ENCODE measurements around the gene KIF19.
"Not testable (repeated sequence)": the region's sequence is repeated elsewhere in the genome, so short reads cannot be mapped to it uniquely, and the experiment has no call there.

KIF19 gene

GRCh38 chr17:74325743-74326379 is at the start of gene KIF19:
KIF19 (plus strand) TSS chr17:74326226; CDS start chr17:74326350, 124 bp downstream.
- FAIRE-seq (peak; percentile 90), DNase-seq (ENCODE audit: low spot score) (peak; percentile 88)

- FAIRE-seq (no peak), DNase-seq (ENCODE audit: low spot score) (no peak)
These were observed 49.5 kb upstream of the KIF19 start for GRCh38 chr17:74276541-74277009.

GRCh38 chr17:74277935-74278334 is 48.1 kb upstream of the KIF19 start:
- DNase-seq (ENCODE audit: low spot score) (no peak), FAIRE-seq (no peak)

GRCh38 chr17:74279617-74280016 is 46.4 kb upstream of the KIF19 start:
- not testable (repeated sequence) for FAIRE-seq

GRCh38 chr17:74280093-74280513 is 45.9 kb upstream of the KIF19 start:
- FAIRE-seq, result no peak
- DNase-seq (ENCODE audit: low spot score), result no peak

More at GRCh38 chr17:74279617-74280016, 46.4 kb upstream of the KIF19 start:
- DNase-seq (ENCODE audit: low spot score), result not testable (repeated sequence)

GRCh38 chr17:74281799-74282198 is 44.2 kb upstream of the KIF19 start:
- no peak for FAIRE-seq
- DNase-seq (ENCODE audit: low spot score), result no peak

GRCh38 chr17:74282274-74282586 is 43.8 kb upstream of the KIF19 start:
- not testable (repeated sequence) for FAIRE-seq; DNase-seq (ENCODE audit: low spot score)

GRCh38 chr17:74282587-74283370 is 43.2 kb upstream of the KIF19 start:
- peak; percentile 74 for DNase-seq (ENCODE audit: low spot score)

GRCh38 chr17:74283371-74283673 is 42.7 kb upstream of the KIF19 start:
- DNase-seq (ENCODE audit: low spot score) (no peak), FAIRE-seq (no peak)

More at GRCh38 chr17:74282587-74283370, 43.2 kb upstream of the KIF19 start:
- FAIRE-seq, result no peak

- FAIRE-seq, result no peak
- DNase-seq (ENCODE audit: low spot score), result no peak
These were observed 38.9 kb upstream of the KIF19 start for GRCh38 chr17:74287031-74287602.

- DNase-seq (ENCODE audit: low spot score), result no peak
- FAIRE-seq, result no peak
These were observed 37.2 kb upstream of the KIF19 start for GRCh38 chr17:74288785-74289184.

- FAIRE-seq (no peak), DNase-seq (ENCODE audit: low spot score) (no peak)
These were observed 36.3 kb upstream of the KIF19 start for GRCh38 chr17:74289688-74290087.

- DNase-seq (ENCODE audit: low spot score), result no peak
- FAIRE-seq, result no peak
These were observed 35.7 kb upstream of the KIF19 start for GRCh38 chr17:74290340-74290739.

GRCh38 chr17:74292495-74292894 is 33.5 kb upstream of the KIF19 start:
- FAIRE-seq, result no peak

GRCh38 chr17:74295625-74296547 is 30.1 kb upstream of the KIF19 start:
- FAIRE-seq (no peak), DNase-seq (ENCODE audit: low spot score) (no peak)

More at GRCh38 chr17:74292495-74292894, 33.5 kb upstream of the KIF19 start:
- no peak for DNase-seq (ENCODE audit: low spot score)

- FAIRE-seq, result no peak
- peak; percentile 55 for DNase-seq (ENCODE audit: low spot score)
These were observed 29.5 kb upstream of the KIF19 start for GRCh38 chr17:74296548-74296936.

GRCh38 chr17:74297941-74298340 is 28.1 kb upstream of the KIF19 start:
- FAIRE-seq, result no peak

GRCh38 chr17:74298778-74299177 is 27.2 kb upstream of the KIF19 start:
- DNase-seq (ENCODE audit: low spot score) (no peak), FAIRE-seq (no peak)

More at GRCh38 chr17:74297941-74298340, 28.1 kb upstream of the KIF19 start:
- DNase-seq (ENCODE audit: low spot score), result no peak

- DNase-seq (ENCODE audit: low spot score) (no peak), FAIRE-seq (no peak)
These were observed 26.6 kb upstream of the KIF19 start for GRCh38 chr17:74299226-74300009.

- DNase-seq (ENCODE audit: low spot score) (no peak), FAIRE-seq (no peak)
These were observed 22.7 kb upstream of the KIF19 start for GRCh38 chr17:74303305-74303704.

GRCh38 chr17:74304184-74304583 is 21.8 kb upstream of the KIF19 start:
- DNase-seq (ENCODE audit: low spot score), result no peak
- no peak for FAIRE-seq
